GM23338 (cell line): Measurements from ENCODE around the gene CREB3L2. TPM values are rescaled to one million over a fixed set of nuclear protein-coding genes. Genes with fewer than 3 reads are reported as not detected.

Source experiments
- ATAC-seq: fragments of 200-7000 bp; cut with Tn5 transposase; 3 replicates; pipeline ENCODE4 v1.9.1; 2020
- DNase-seq: peaks from one replicate; pipeline ENCODE4 v3.0.0-alpha.2; 2015; ENCODE audit warnings: low spot score
- H2AFZ ChIP-seq: fragments of 200-600 bp; sonication (generic); 2 replicates; pipeline ENCODE4 v1.8.0; 2016; ENCODE audit warnings: antibody characterized with exemption, mild to moderate bottlenecking, moderate library complexity
- H3F3A ChIP-seq: fragments of 200-600 bp; sonication (generic); replicated peaks from 2 replicates; pipeline ENCODE4 v1.8.0; 2017; ENCODE audit warnings: antibody characterized with exemption, mixed run types, low read depth
- H3K27ac ChIP-seq: fragments of 200-600 bp; sonication (generic); 2 replicates; pipeline ENCODE4 v1.6.1; 2016; ENCODE audit warnings: low read depth
- H3K27me3 ChIP-seq: fragments of 200-600 bp; sonication (generic); 2 replicates; pipeline ENCODE4 v1.8.0; 2016; ENCODE audit warnings: mild to moderate bottlenecking, mixed run types, moderate library complexity; ENCODE audit not compliant: insufficient read depth
- H3K36me3 ChIP-seq: fragments of 200-600 bp; sonication (generic); 2 replicates; pipeline ENCODE4 v1.8.0; 2016; ENCODE audit warnings: mild to moderate bottlenecking; ENCODE audit not compliant: insufficient read depth
- H3K4me1 ChIP-seq: fragments of 200-600 bp; sonication (generic); 2 replicates; pipeline ENCODE4 v1.8.0; 2016; ENCODE audit warnings: mild to moderate bottlenecking, moderate library complexity; ENCODE audit not compliant: insufficient read depth
- H3K4me2 ChIP-seq: fragments of 200-600 bp; sonication (generic); 2 replicates; pipeline ENCODE4 v1.7.1; 2017; ENCODE audit warnings: mixed run types
- H3K4me3 ChIP-seq: fragments of 200-600 bp; sonication (generic); 2 replicates; pipeline ENCODE4 v1.6.1; 2016; ENCODE audit warnings: mixed run types
- H3K79me2 ChIP-seq: fragments of 200-600 bp; sonication (generic); replicated peaks from 2 replicates; pipeline ENCODE4 v1.8.0; 2017; ENCODE audit warnings: mild to moderate bottlenecking; ENCODE audit not compliant: insufficient read depth
- H3K9me2 ChIP-seq: fragments of 200-600 bp; sonication (generic); 2 replicates; pipeline ENCODE4 v1.8.0; 2017; ENCODE audit not compliant: insufficient read depth
- H4K20me1 ChIP-seq: fragments of 200-600 bp; sonication (generic); replicated peaks from 2 replicates; pipeline ENCODE4 v1.8.0; 2017; ENCODE audit warnings: mild to moderate bottlenecking; ENCODE audit not compliant: insufficient read depth
- H3K27ac Mint-ChIP-seq: 2 replicates; pipeline ENCODE4 v1.8.0; 2020; ENCODE audit warnings: inconsistent platforms, mild to moderate bottlenecking, moderate library complexity, mixed read lengths
- H3K27me3 Mint-ChIP-seq: 3 replicates; pipeline ENCODE4 v1.8.0; 2022; ENCODE audit warnings: low read depth, mild to moderate bottlenecking, moderate library complexity, mixed read lengths, inconsistent platforms; ENCODE audit not compliant: insufficient read depth, poor library complexity
- H3K36me3 Mint-ChIP-seq: 3 replicates; pipeline ENCODE4 v1.8.0; 2021; ENCODE audit warnings: low read depth, mild to moderate bottlenecking, inconsistent platforms, moderate library complexity, mixed read lengths
- H3K4me1 Mint-ChIP-seq: 3 replicates; pipeline ENCODE4 v1.8.0; 2020; ENCODE audit warnings: mild to moderate bottlenecking, inconsistent platforms, mixed read lengths
- H3K4me3 Mint-ChIP-seq: 3 replicates; pipeline ENCODE4 v1.8.0; 2021; ENCODE audit warnings: moderate library complexity, mild to moderate bottlenecking, inconsistent platforms, mixed read lengths
- H3K9me3 Mint-ChIP-seq: 3 replicates; pipeline ENCODE4 v1.8.0; 2020; ENCODE audit warnings: moderate library complexity, mild to moderate bottlenecking, inconsistent platforms, mixed read lengths
- CREB1 ChIP-seq: fragments of 250-450 bp; sonication (Bioruptor Pico); IDR thresholded peaks from 2 replicates; pipeline ENCODE4 v1.5.0; 2020; ENCODE audit warnings: low read depth, mild to moderate bottlenecking, moderate library complexity
- EZH2 ChIP-seq: fragments of 200-600 bp; sonication (generic); IDR thresholded peaks from one replicate; pipeline ENCODE4 v1.8.0; 2017; ENCODE audit warnings: antibody characterized with exemption, mild to moderate bottlenecking, low read depth; ENCODE audit not compliant: unreplicated experiment
- EZH2phosphoT487 ChIP-seq: fragments of 200-600 bp; sonication (generic); IDR thresholded peaks from one replicate; pipeline ENCODE4 v1.8.1; 2018; ENCODE audit warnings: antibody characterized with exemption; ENCODE audit not compliant: unreplicated experiment
- JUNB ChIP-seq: IDR thresholded peaks from one replicate; pipeline ENCODE4 v1.6.1; 2016; ENCODE audit warnings: antibody characterized with exemption; ENCODE audit not compliant: unreplicated experiment
- NANOG ChIP-seq: IDR thresholded peaks from 2 replicates; pipeline ENCODE4 v1.6.1; 2016; ENCODE audit warnings: antibody characterized with exemption, borderline replicate concordance
- POLR2AphosphoS5 ChIP-seq: IDR thresholded peaks from 2 replicates; pipeline ENCODE4 v1.6.1; 2016; ENCODE audit warnings: antibody characterized with exemption, low read depth
- REST ChIP-seq: IDR thresholded peaks from one replicate; pipeline ENCODE4 v1.6.1; 2018; ENCODE audit warnings: antibody characterized with exemption; ENCODE audit not compliant: unreplicated experiment
- STAT1 ChIP-seq: IDR thresholded peaks from one replicate; pipeline ENCODE4 v1.6.1; 2016; ENCODE audit warnings: antibody characterized with exemption; ENCODE audit not compliant: unreplicated experiment
- ZNF114 ChIP-seq: fragments of 250-450 bp; sonication (Bioruptor Pico); IDR thresholded peaks from 2 replicates; pipeline ENCODE4 v1.5.0; 2020; ENCODE audit warnings: mild to moderate bottlenecking, moderate library complexity
- ZNF331 ChIP-seq: fragments of 250-450 bp; sonication (Bioruptor Pico); IDR thresholded peaks from 2 replicates; pipeline ENCODE4 v1.5.0; 2020; ENCODE audit warnings: low read depth, mild to moderate bottlenecking, moderate library complexity
- polyA plus RNA-seq: library from polyadenylated mRNA; unstranded; fragments of >200 nt; fragmentation: Nextera tagmentation; extraction: Ambion mirVana; gene quantifications from 2 replicates; pipeline ENCODE4 v1.2.1, GENCODE V29; 2016
- total RNA-seq: library from RNA; depleted of rRNA; stranded (reverse); fragments of >200 nt; shearing (Covaris generic); gene quantifications from 2 replicates; pipeline ENCODE4 v1.2.3, GENCODE V29; 2014
- TF ChIP-seq, protein P1 (sequence below), 2 experiments: fragments of 200-600 bp in 1 of 2; sonication (generic) in 1 of 2; conservative IDR thresholded peaks; 2 replicates each; pipeline versions ENCODE4 v1.5.1 to v1.6.1; 2016 to 2017; ENCODE audit warnings: antibody characterized with exemption in 2 of 2, low read depth in 2 of 2, mild to moderate bottlenecking in 2 of 2, moderate library complexity in 1 of 2
- TF ChIP-seq, protein P2 (sequence below): IDR thresholded peaks from 2 replicates; pipeline ENCODE4 v1.6.1; 2016; ENCODE audit warnings: antibody characterized with exemption
- TF ChIP-seq, protein P3 (sequence below): fragments of 250-450 bp; sonication (Bioruptor Pico); IDR thresholded peaks from 2 replicates; pipeline ENCODE4 v1.5.0; 2020; ENCODE audit warnings: mild to moderate bottlenecking, moderate library complexity

Gene CREB3L2
- total and polyA plus RNA-seq, 2 experiments from 2014 or later = 14.5 to 27.1 TPM

- no peaks in the 10 kb centered on the region for H3K36me3 ChIP-seq
- Mint-ChIP-seq H3K27me3 (no peaks in the 10 kb centered on the region), H3K36me3 (peaks cover 20% of the 10 kb centered on the region; the same call in 2 of the 3 replicates), H3K4me3 (no peak overlapping the region), H3K9me3 (no peaks in the 10 kb centered on the region; the same call in 2 of the 3 replicates), H3K27ac (no peak overlapping the region), H3K4me1 (peaks cover 10% of the 10 kb centered on the region)
- no peak overlapping the region for H3K4me3 ChIP-seq
- no peaks in the 10 kb centered on the region for H3F3A ChIP-seq
- H3K79me2 ChIP-seq = no peaks in the 10 kb centered on the region
- no peak overlapping the region for H3K4me2 ChIP-seq
- no peak for DNase-seq
- no peak for TF ChIP-seq REST
- TF ChIP-seq POLR2AphosphoS5 = no peak
- TF ChIP-seq, protein P1, sequence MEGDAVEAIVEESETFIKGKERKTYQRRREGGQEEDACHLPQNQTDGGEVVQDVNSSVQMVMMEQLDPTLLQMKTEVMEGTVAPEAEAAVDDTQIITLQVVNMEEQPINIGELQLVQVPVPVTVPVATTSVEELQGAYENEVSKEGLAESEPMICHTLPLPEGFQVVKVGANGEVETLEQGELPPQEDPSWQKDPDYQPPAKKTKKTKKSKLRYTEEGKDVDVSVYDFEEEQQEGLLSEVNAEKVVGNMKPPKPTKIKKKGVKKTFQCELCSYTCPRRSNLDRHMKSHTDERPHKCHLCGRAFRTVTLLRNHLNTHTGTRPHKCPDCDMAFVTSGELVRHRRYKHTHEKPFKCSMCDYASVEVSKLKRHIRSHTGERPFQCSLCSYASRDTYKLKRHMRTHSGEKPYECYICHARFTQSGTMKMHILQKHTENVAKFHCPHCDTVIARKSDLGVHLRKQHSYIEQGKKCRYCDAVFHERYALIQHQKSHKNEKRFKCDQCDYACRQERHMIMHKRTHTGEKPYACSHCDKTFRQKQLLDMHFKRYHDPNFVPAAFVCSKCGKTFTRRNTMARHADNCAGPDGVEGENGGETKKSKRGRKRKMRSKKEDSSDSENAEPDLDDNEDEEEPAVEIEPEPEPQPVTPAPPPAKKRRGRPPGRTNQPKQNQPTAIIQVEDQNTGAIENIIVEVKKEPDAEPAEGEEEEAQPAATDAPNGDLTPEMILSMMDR (conservative IDR thresholded peaks at IDR 0.05; ENCODE audit: low read depth in 2 of 2) = no peak
- no peak for TF ChIP-seq EZH2phosphoT487
- no peak for TF ChIP-seq JUNB
- TF ChIP-seq NANOG = no peak
- TF ChIP-seq ZNF331 (CRISPR knock-in tag) = no peak
- TF ChIP-seq STAT1 = no peak
- TF ChIP-seq ZNF114 = no peak
- TF ChIP-seq, protein P2, sequence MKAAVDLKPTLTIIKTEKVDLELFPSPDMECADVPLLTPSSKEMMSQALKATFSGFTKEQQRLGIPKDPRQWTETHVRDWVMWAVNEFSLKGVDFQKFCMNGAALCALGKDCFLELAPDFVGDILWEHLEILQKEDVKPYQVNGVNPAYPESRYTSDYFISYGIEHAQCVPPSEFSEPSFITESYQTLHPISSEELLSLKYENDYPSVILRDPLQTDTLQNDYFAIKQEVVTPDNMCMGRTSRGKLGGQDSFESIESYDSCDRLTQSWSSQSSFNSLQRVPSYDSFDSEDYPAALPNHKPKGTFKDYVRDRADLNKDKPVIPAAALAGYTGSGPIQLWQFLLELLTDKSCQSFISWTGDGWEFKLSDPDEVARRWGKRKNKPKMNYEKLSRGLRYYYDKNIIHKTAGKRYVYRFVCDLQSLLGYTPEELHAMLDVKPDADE = no peak
- TF ChIP-seq, protein P3, sequence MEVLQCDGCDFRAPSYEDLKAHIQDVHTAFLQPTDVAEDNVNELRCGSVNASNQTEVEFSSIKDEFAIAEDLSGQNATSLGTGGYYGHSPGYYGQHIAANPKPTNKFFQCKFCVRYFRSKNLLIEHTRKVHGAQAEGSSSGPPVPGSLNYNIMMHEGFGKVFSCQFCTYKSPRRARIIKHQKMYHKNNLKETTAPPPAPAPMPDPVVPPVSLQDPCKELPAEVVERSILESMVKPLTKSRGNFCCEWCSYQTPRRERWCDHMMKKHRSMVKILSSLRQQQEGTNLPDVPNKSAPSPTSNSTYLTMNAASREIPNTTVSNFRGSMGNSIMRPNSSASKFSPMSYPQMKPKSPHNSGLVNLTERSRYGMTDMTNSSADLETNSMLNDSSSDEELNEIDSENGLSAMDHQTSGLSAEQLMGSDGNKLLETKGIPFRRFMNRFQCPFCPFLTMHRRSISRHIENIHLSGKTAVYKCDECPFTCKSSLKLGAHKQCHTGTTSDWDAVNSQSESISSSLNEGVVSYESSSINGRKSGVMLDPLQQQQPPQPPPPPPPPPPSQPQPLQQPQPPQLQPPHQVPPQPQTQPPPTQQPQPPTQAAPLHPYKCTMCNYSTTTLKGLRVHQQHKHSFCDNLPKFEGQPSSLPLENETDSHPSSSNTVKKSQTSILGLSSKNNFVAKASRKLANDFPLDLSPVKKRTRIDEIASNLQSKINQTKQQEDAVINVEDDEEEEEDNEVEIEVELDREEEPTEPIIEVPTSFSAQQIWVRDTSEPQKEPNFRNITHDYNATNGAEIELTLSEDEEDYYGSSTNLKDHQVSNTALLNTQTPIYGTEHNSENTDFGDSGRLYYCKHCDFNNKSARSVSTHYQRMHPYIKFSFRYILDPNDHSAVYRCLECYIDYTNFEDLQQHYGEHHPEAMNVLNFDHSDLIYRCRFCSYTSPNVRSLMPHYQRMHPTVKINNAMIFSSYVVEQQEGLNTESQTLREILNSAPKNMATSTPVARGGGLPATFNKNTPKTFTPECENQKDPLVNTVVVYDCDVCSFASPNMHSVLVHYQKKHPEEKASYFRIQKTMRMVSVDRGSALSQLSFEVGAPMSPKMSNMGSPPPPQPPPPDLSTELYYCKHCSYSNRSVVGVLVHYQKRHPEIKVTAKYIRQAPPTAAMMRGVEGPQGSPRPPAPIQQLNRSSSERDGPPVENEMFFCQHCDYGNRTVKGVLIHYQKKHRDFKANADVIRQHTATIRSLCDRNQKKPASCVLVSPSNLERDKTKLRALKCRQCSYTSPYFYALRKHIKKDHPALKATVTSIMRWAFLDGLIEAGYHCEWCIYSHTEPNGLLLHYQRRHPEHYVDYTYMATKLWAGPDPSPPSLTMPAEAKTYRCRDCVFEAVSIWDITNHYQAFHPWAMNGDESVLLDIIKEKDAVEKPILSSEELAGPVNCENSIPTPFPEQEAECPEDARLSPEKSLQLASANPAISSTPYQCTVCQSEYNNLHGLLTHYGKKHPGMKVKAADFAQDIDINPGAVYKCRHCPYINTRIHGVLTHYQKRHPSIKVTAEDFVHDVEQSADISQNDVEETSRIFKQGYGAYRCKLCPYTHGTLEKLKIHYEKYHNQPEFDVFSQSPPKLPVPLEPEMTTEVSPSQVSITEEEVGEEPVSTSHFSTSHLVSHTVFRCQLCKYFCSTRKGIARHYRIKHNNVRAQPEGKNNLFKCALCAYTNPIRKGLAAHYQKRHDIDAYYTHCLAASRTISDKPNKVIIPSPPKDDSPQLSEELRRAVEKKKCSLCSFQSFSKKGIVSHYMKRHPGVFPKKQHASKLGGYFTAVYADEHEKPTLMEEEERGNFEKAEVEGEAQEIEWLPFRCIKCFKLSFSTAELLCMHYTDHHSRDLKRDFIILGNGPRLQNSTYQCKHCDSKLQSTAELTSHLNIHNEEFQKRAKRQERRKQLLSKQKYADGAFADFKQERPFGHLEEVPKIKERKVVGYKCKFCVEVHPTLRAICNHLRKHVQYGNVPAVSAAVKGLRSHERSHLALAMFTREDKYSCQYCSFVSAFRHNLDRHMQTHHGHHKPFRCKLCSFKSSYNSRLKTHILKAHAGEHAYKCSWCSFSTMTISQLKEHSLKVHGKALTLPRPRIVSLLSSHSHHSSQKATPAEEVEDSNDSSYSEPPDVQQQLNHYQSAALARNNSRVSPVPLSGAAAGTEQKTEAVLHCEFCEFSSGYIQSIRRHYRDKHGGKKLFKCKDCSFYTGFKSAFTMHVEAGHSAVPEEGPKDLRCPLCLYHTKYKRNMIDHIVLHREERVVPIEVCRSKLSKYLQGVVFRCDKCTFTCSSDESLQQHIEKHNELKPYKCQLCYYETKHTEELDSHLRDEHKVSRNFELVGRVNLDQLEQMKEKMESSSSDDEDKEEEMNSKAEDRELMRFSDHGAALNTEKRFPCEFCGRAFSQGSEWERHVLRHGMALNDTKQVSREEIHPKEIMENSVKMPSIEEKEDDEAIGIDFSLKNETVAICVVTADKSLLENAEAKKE = no peak
- TF ChIP-seq EZH2 = no peak
- TF ChIP-seq CREB1 (CRISPR knock-in tag) = no peak
- no peaks in the 10 kb centered on the region for H4K20me1 ChIP-seq
- no peaks in the 10 kb centered on the region for H3K27me3 ChIP-seq
- H3K9me2 ChIP-seq = no peaks in the 10 kb centered on the region; the same call in 1 of the 2 replicates
- no peak overlapping the region for H3K27ac ChIP-seq
- H3K4me1 ChIP-seq = peaks cover 6% of the 10 kb centered on the region; the same call in 1 of the 2 replicates
- no peak overlapping the region for H2AFZ ChIP-seq
- no peak for ATAC-seq
Measured at GRCh38 chr7:137862358-137862757, 139.5 kb downstream of the CREB3L2 start.
